Activated gamma-delta T cell treated with Interleukin-2 at 50 U/mL for 16 hours (primary cell): Measurements from ENCODE around the gene PCSK2.

Experiments used
- DNase-seq: peaks from one replicate; pipeline ENCODE4 v3.0.0-alpha.2; 2020

The PCSK2 gene

DNA sequence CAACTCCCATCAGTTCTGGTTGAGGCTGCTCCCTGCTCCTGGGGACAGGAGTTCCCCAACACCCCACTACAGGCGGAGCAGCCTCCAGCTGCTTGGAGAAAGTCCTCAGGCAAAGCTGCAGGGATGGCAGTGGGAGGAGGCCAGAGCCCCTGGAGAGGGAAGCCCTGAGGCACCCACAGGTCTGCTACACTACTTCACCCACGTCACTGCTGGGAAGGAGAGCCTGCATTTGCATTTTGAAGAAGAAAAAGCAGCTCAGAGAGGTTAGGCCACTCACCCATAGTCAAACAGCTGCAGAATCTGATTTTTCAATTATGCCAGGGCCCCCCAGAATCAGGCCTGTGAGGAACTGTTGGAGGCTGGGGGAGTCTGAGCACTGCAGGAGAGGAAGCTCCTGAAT is 287.1 kb downstream of the PCSK2 start:
- DNase-seq: no peak

DNA sequence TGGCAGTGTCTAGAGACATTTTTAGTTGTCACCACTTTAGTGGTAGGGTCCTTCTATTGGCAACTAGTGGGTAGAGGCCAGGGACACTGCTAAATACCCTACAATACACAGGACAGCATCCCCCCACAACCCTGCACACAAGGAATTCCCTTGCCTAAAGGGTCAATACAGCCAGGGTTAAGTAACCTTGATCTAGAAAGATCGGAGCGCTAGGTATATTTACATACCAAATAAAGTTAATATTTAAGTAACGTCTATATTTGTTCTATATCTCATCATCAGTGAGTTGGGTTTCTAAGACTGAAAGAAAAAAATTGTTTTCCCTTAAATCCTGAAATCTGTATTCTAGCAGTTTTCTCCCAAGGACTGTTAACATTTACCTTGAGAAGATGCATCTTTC is 288.2 kb downstream of the PCSK2 start:
- no peak for DNase-seq

DNA sequence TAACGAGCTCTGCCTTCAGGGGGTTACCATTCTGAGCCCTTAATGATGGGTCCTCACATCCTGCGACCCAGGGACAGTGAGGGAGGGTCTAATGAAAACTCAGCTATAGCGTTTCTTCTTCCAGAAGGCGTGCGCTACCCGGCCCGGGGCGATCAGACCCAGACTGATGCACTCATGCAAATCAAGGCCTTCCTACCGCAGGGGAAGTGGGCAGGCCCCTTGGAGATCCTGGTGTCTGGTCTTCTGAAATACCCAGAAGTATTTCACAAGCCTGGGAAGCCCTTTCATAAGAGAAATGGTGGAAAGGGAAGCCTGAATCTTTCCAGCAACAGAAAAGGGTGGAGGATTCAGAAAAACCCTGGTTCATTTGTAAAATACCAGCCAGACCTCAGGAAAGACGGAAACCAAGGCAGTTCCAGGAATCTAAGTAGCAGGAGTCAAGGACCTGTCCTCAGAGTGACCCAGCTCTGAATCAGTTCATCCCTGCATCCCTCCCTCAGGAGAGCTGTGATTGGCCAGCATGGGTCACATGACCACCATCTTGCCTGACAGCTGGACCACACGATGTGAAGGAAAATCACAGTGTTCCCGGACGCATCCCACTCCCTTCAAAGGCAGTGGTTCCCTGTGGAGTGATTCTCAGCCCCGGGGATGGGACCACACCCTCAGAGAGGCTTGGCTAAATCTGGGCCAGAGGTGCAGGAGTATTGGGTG is 291.7 kb downstream of the PCSK2 start:
- DNase-seq: no peak

DNA sequence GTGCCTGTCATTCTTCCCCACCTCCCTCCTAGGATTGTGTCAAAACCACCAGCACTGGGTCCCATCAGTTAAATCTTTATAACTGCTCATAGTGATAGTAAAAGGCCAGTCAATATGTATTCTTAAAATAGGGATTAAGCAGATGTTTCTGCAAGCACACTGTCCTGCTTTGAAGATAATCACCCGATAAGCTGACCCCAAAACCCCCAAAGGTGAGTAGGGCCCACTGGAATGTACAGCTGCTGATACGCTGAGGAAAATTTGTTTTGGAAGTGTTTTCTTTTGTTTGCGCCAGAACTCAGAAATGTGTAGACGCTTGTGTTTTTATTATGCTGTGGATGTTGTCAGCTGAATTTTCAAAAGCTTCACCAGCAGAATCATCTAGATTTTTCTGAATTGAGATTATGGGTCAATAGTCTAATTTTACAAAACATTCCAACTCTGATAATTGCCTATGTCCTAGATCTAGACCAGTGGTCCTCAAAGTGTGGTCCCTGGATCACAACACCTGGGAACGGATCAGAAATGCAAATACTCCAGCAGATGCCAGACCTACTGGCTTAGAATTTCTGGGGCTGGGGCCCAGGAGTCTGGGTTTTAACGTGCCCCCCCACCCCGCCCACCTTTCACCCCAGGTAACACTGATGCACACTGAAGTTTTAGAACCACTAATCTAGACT is 292.9 kb downstream of the PCSK2 start:
- no peak for DNase-seq

DNA sequence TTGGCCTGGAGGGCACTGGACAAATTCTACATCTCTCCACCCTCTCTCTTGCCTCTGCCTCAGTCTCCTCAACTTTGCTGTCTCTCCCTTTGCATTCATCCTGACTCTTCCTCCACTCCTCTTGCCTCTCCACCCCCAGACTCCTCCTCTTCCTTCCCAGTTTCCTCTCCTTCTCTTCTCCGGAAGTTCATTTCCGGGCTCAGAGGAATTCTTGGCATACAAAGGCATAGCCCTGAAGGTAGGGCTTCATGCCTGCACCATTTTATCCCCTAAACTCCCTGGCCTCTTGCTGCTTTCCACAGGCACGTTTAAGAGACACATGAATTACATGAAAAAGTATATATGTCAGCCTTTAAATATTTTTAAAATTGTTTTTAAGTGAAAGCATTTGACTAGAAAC is 293.7 kb downstream of the PCSK2 start:
- no peak for DNase-seq

DNA sequence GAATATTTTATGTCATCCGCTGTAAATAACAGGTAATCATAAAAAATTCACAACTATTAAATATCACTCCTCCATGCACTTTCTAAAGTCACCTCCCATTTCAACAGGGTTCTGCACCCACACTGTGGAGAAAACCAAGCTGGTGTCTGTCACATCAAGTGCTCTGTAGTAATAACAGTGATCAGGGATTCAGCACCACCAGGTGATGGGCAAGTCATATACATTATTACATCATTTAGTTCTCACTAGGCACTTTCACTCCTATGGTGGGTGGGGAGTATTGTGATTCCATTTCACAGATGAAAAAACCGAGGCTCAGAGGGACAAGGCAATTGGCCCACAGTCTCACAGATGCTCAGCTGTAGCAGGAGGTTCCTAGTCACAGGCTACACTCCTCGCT is 295.7 kb downstream of the PCSK2 start:
- no peak for DNase-seq

DNA sequence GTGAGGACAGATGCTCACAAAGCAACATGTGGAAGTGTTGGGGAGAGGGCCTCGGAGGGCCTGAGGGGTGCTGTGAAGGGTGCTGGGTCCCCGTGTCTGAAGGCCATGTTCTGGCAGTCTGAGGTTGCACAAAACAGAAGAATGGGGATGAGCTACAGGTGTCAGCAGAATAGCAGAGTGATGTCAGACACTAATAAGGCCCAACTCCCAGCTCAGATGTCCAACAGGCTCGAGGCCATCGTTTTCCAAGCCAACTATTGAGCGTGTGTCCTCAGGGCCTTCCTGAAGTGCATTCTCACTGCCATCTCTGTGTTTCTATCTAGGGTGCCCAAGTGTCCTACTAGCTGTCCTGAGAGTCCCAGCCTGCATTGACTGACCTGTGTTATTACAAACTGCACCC is 296.5 kb downstream of the PCSK2 start:
- no peak for DNase-seq

DNA sequence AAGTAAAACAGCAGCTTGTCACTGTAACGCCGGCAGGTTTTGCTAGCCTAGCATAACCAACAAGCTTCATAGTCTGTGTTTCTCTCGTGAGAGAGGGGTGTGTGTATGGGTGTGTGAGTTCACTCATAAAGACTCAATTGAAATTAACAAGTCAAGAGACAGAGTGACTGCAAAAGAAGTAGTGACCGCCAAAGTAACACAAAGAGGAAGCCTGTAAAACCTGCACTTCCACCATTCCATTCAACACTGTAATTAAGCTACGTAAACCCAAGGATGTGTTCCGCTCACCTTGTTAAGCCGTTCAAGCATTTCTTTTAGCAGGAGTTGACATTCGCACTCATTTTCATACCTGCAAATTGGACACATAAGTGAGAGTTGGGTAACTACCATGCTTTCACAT is 297.7 kb downstream of the PCSK2 start:
- DNase-seq: no peak

DNA sequence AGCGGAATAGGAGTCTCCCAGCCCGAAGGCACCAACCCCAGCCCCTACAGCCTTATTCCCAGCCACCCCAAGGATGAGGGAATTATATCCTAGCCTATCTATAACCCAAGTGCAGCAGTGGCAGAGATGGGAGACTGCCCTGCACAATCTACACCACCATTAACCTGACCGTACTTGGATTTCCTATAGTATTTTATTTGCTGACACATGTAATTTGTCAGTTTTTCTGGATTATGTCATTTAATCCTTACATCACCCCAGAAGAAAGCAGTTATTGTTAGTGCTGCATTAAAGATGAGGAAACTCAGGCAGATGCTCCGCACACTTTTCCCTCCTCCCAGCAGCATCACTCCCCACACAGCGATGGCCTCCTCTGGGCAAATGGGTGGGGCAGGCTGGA is 298.3 kb downstream of the PCSK2 start:
- DNase-seq: no peak

DNA sequence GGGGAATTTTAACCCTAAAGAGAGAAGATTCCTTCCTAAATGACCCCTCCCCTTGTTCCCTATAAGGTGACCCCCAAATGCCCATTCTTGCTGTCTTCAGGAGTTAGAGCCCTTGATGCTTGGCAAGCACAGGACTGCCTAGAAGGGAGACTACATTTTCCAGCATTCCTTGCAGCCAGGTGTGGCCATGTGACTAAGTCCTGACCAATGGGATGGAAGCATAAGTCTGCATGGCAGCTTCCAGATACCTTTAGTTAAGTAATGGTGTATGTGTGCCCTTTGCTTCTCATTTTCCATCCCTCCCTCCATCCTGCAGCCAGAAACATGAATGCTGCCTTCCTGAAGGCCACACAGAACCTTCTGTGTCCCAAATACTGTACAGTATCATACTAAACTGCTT is 298.8 kb downstream of the PCSK2 start:
- no peak for DNase-seq

DNA sequence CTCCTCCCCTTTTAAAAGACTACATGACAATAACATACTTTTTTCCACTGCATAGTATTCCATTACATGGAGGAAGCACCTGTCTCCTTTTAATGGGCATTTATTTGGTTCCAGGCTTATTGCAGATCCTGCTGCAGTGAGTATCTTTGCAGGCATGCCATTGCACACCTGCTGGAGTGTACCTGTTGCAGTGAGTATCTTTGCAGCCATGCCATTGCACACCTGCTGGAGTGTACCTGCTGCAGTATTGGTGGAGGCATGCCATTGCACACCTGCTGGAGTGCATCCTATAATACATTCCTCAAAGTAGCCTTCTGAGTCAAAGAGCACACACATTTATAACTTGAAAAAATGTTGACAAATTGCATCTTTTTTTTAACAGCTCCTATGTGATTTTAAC is 302.7 kb downstream of the PCSK2 start:
- no peak for DNase-seq

DNA sequence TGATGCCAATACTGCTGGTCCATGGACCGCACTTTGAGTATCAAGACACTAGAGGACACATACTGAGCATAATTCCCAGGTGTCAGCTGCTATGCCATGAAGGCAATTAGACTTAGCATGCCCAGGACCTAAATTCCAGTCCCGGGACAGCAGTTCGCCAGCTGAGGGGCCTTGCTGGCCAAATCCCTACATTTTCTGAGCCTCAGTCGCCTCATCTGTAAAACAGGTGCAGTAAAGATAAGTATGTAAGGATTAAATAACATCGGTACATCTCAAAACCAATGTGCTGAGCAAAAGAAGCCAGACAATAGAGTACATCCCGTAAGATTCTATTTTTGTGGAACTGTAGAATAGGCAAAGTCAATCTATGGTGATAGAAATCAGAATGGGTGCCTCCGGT is 303.3 kb downstream of the PCSK2 start:
- DNase-seq: no peak

DNA sequence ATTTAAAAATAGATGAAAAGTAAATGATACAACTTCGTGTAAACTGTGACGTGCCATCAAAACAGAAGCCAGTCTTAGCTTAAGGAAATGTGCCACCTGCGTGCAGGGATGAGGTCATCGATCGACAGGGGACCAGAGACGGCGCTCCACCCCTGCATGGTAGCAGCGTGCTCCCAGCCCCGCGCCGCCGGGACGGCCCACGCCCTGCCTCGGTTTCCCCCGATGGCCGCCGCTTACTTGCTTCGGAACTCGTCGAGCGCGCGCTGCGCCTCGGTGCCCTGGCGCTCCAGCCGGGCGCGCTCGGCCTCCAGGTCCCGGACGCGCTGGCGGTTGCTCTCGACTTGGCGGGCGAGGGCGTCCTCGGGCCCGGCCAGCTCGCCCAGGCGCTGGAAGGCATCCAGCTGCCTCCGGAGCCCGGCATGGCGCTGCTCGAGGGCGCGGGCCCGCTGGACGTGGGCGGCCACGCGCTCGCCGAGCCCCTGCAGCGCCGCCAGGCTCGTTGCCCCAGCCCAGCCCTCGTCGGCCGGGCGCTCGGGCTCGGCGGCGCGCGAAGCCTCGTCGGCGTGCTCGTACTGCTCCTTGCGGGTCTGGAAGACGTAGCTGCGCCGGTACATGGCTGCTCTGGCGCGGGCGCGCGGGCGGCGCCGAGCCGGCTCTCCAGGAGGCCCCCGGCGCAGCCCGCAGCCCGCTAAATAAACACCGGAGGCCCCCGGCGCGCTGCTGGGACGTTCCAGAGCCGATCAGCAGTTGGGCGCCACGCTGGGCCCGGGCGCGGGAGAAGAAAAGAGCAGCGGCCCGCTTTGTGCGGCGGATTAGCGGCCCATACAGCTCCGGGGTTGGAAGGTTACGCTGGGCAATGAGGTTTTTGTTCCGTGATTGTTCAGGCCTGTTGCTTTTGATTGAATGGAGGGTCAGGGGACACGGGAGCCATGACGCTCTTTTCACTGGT is 304.1 kb downstream of the PCSK2 start, which contains the start of gene BFSP1:
TSS of gene BFSP1 (minus strand) at position 664 of the 949 bp plus-strand sequence. CDS start at position 614, 50 bp downstream.
- peak; percentile 17 for DNase-seq

DNA sequence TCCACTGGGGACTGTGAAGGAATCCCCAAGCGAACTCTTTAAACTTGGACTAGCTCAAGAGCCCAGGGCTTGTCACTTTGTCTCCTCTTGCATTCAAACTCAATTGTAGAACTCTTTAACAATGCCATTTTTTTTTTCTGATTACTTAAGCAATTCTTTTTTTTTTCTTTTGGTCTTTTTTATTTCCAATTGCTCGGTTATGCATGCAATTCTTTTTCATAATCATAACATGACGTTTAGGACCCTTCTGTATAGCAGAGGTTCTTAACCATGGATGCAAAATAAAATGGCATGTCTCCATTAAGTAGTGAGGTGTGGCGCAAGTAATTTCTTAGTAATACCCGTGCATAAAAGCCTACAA is 304.8 kb downstream of the PCSK2 start:
- no peak for DNase-seq

DNA sequence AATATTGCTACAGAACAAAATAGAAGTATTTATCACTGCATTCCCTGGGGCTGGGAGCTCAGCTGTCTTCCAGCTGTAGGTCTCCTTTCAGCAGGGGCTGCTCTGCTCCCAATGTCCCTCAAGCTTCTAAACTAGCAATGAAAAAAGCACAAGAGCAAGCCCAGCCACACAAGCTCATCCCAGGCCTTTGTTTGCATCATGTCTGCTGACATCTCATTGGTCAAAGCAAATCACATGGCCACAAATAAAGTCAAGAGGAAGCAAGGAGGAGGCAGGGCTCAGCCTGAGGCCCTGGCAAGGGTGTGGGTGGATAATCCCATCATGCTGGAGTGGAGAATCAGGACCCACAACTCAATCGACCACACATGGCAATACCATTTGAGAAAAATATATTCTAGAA is 306.6 kb downstream of the PCSK2 start:
- no peak for DNase-seq

DNA sequence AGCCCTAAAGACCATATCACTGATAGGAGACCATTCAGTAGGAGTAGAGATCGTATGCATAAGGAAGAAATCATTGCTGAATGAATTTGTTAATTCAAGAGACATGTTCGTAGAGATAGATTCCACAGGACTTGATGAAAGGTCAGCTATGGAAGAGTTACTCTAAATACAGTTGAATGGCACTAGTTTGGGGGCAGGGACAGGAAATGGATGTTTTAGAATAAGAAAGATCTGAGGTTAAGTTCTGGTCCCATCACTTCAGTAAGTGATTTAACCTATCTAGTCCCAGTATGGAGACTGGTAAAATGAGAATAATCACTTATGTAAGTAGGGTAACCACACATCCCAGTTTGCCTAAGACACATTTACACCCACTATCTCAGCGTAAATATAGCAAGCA is 307.2 kb downstream of the PCSK2 start:
- no peak for DNase-seq
